Measurements from ENCODE around the gene MACF1. TPM values are rescaled to one million over a fixed set of nuclear protein-coding genes. Genes with fewer than 3 reads are reported as not detected.

Gene MACF1
- polyA plus RNA-seq, 1 of the 3 experiments (the other 2 are of a cell fraction) = 37.6 TPM

GRCh38 chr1:39522661-39523567, 318.4 kb downstream of the MACF1 start:
- POLR2A ChIA-PET = no interaction called here
- peaks cover 0 to 5% of the 10 kb centered on the region in 2 experiments for H3K36me3 ChIP-seq (replicated peaks in 1 of 2; ENCODE audit: control insufficient read depth in 1 of 2, insufficient read depth in 2 of 2, low read length in 1 of 2)
- H3K79me2 ChIP-seq (ENCODE audit: insufficient read depth) = no peaks in the 10 kb centered on the region
- TF ChIP-seq JUND (IDR thresholded peaks at IDR 0.05) (no peak), USF2 (IDR thresholded peaks at IDR 0.05; ENCODE audit: borderline replicate concordance, low read depth, low read length) (no peak), YY1 (IDR thresholded peaks at IDR 0.05; ENCODE audit: low read depth) (no peak), SIN3A (IDR thresholded peaks at IDR 0.05; ENCODE audit: borderline replicate concordance, low read depth, low read length) (no peak), PBX3 (IDR thresholded peaks at IDR 0.05) (no peak), MEF2A (IDR thresholded peaks at IDR 0.05; ENCODE audit: borderline replicate concordance, low read depth) (no peak), GATA2 (CRISPR knock-in tag; IDR thresholded peaks at IDR 0.05) (no peak), NRF1 (IDR thresholded peaks at IDR 0.05; ENCODE audit: low read depth, low read length) (no peak), FOXJ3 (CRISPR knock-in tag; IDR thresholded peaks at IDR 0.05) (no peak), EZH2phosphoT487 (IDR thresholded peaks at IDR 0.05; ENCODE audit: borderline replicate concordance, low read depth) (no peak), TAF1 (IDR thresholded peaks at IDR 0.05; ENCODE audit: borderline replicate concordance, low read depth, low read length) (no peak), CTCF (IDR thresholded peaks at IDR 0.05) (no peak), GABPA (IDR thresholded peaks at IDR 0.05; ENCODE audit: low read depth) (no peak), ELF1 (IDR thresholded peaks at IDR 0.05) (no peak), REST (IDR thresholded peaks at IDR 0.05; ENCODE audit: low read depth, low read length) (no peak), ZBTB33 (IDR thresholded peaks at IDR 0.05; ENCODE audit: borderline replicate concordance, low read depth) (no peak), IRF3 (IDR thresholded peaks at IDR 0.05; ENCODE audit: low read depth, low read length) (no peak), RFX5 (IDR thresholded peaks at IDR 0.05; ENCODE audit: low read length) (no peak)
- no peak overlapping the region for H3K4me2 ChIP-seq
- CTCF ChIA-PET = interaction anchor here (3.4 kb wide), 1 partner anchor 17 kb away, joined by 15 read pairs; no protein-coding TSS in a partner anchor
- H3K9me2 ChIP-seq = no peaks in the 10 kb centered on the region
- no peaks in the 10 kb centered on the region for H3K9me3 ChIP-seq
- H3K4me1 ChIP-seq (ENCODE audit: control insufficient read depth in 1 of 2, insufficient read depth in 2 of 2, low read depth in 1 of 2, low read length in 1 of 2) = no peaks in the 10 kb centered on the region
- WGBS (ENCODE audit: low lambda C conversion rate) = 87% methylated on average over 20 of the region's 29 CpGs
- DNase-seq = no peak
- H4K20me1 ChIP-seq (ENCODE audit: insufficient read depth) = no peaks in the 10 kb centered on the region
- no peaks in the 10 kb centered on the region for H3F3A ChIP-seq (replicated peaks; ENCODE audit: insufficient read depth)
- no peak overlapping the region for H3K27ac ChIP-seq (ENCODE audit: low read depth in 2 of 2, low read length in 1 of 2)
- H2AFZ ChIP-seq (ENCODE audit: low read depth) = no peak overlapping the region
- no peak overlapping the region for H3K9ac ChIP-seq
- no peak overlapping the region for H3K4me3 ChIP-seq (ENCODE audit: low read depth in 2 of 2, low read length in 1 of 2)
- no peaks in the 10 kb centered on the region for H3K27me3 ChIP-seq (ENCODE audit: insufficient read depth)

Measured in SK-N-SH (cell line).